Astrocyte (in vitro differentiated cells and primary cell): ENCODE data around the gene MACO1.
"Not testable (repeated sequence)": the region's sequence is repeated elsewhere in the genome, so short reads cannot be mapped to it uniquely, and the experiment has no call there.

Source experiments
- EZH2 ChIP-seq: IDR thresholded peaks from 2 replicates; pipeline ENCODE4 v1.6.1; 2012; ENCODE audit warnings: mild to moderate bottlenecking, low read length, inconsistent platforms; ENCODE audit not compliant: insufficient read depth
- TF ChIP-seq, protein P1 (sequence below): IDR thresholded peaks from 2 replicates; pipeline ENCODE4 v1.5.1; 2011; ENCODE audit warnings: low read depth, mild to moderate bottlenecking, inconsistent platforms, low read length, moderate library complexity; ENCODE audit not compliant: insufficient read depth

DNA sequence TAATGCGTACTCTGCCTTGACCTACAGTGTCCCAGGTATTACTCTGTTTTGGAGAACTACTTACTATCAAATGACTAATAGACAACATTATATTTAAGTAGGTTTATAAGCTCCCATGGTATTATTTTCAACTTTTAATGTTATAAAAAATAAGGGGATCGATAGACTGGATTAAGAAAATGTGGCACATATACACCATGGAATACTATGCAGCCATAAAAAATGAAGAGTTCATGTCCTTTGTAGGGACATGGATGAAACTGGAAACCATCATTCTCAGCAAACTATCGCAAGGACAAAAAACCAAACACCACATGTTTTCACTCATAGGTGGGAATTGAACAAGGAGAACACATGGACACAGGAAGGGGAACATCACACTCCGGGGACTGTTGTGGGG lies 30.1 kb downstream of the MACO1 start:
- TF ChIP-seq, protein P1, sequence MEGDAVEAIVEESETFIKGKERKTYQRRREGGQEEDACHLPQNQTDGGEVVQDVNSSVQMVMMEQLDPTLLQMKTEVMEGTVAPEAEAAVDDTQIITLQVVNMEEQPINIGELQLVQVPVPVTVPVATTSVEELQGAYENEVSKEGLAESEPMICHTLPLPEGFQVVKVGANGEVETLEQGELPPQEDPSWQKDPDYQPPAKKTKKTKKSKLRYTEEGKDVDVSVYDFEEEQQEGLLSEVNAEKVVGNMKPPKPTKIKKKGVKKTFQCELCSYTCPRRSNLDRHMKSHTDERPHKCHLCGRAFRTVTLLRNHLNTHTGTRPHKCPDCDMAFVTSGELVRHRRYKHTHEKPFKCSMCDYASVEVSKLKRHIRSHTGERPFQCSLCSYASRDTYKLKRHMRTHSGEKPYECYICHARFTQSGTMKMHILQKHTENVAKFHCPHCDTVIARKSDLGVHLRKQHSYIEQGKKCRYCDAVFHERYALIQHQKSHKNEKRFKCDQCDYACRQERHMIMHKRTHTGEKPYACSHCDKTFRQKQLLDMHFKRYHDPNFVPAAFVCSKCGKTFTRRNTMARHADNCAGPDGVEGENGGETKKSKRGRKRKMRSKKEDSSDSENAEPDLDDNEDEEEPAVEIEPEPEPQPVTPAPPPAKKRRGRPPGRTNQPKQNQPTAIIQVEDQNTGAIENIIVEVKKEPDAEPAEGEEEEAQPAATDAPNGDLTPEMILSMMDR = not testable (repeated sequence)
- not testable (repeated sequence) for TF ChIP-seq EZH2
